H1 (cell line): ENCODE results near the gene DVL3. TPM values are rescaled to one million over a fixed set of nuclear protein-coding genes. Genes with fewer than 3 reads are reported as not detected.

Source experiments
- CTCF ChIA-PET: fragments of 300-600 bp; sonication (Branson Sonifier 250); formaldehyde crosslinking; loops from one replicate; lab custom pipeline; 2021; ENCODE audit not compliant: partially characterized antibody; lab: Charles Lee
- POLR2A ChIA-PET: fragments of 300-600 bp; sonication (Branson Sonifier 250); formaldehyde crosslinking; loops from one replicate; lab custom pipeline; 2021; ENCODE audit warnings: inconsistent platforms; ENCODE audit not compliant: partially characterized antibody; lab: Charles Lee
- DNase-seq, 2 experiments: peaks; one replicate each; pipeline versions ENCODE4 v3.0.0 to v3.0.0-alpha.2; 2010 to 2022; ENCODE audit warnings: low spot score in 2 of 2, low read depth in 1 of 2, mixed read lengths in 1 of 2
- FAIRE-seq: peaks from 2 replicates; lab custom pipeline; 2011; peaks lifted over from hg19 to GRCh38; lab: Jason Lieb, UNC
- H2AFZ ChIP-seq: 2 replicates; pipeline ENCODE4 v1.8.1; 2012; ENCODE audit warnings: low read length, inconsistent platforms
- H2AK5ac ChIP-seq: 2 replicates; pipeline ENCODE4 v1.6.1; 2013; ENCODE audit warnings: low read depth, low read length
- H2BK120ac ChIP-seq: replicated peaks from 2 replicates; pipeline ENCODE3; 2013; ENCODE audit warnings: low read depth, low read length, inconsistent platforms
- H2BK12ac ChIP-seq: 2 replicates; pipeline ENCODE4 v1.6.1; 2013; ENCODE audit warnings: low read depth, low read length
- H2BK15ac ChIP-seq: 2 replicates; pipeline ENCODE4 v1.6.1; 2013; ENCODE audit warnings: low read length
- H2BK20ac ChIP-seq: 2 replicates; pipeline ENCODE4 v1.6.1; 2013; ENCODE audit warnings: low read length
- H2BK5ac ChIP-seq: 2 replicates; pipeline ENCODE4 v1.6.1; 2013; ENCODE audit warnings: low read depth, low read length
- H3K14ac ChIP-seq: 2 replicates; pipeline ENCODE4 v1.6.1; 2013; ENCODE audit warnings: inconsistent platforms; ENCODE audit not compliant: insufficient read length
- H3K18ac ChIP-seq: 2 replicates; pipeline ENCODE4 v1.6.1; 2013; ENCODE audit warnings: low read length; ENCODE audit errors: extremely low read depth
- H3K23ac ChIP-seq: 2 replicates; pipeline ENCODE4 v1.6.1; 2013; ENCODE audit warnings: inconsistent platforms; ENCODE audit not compliant: insufficient read length
- H3K23me2 ChIP-seq: 2 replicates; pipeline ENCODE4 v1.6.1; 2013; ENCODE audit warnings: low read depth, low read length
- H3K27ac ChIP-seq: 2 replicates; pipeline ENCODE4 v1.6.1; 2011; ENCODE audit warnings: low read depth, low read length, inconsistent platforms
- H3K27me3 ChIP-seq, 4 experiments: replicated peaks in 1 of 4; 1 replicate in 1 of 4; 2 replicates in 3 of 4; pipeline versions ENCODE4 v1.6.1 to v1.8.1; 2011 to 2013; ENCODE audit warnings: low read length in 3 of 4, mild to moderate bottlenecking in 3 of 4, inconsistent platforms in 2 of 4, mixed read lengths in 2 of 4, moderate library complexity in 1 of 4; ENCODE audit not compliant: control insufficient read depth in 3 of 4, insufficient read depth in 3 of 4; ENCODE audit errors: extremely low read depth in 1 of 4
- H3K36me3 ChIP-seq, 4 experiments: 2 replicates each; pipeline versions ENCODE4 v1.6.1 to v1.8.1; 2011 to 2013; ENCODE audit warnings: mild to moderate bottlenecking in 4 of 4, low read length in 3 of 4, moderate library complexity in 2 of 4, control low read depth in 1 of 4, inconsistent platforms in 1 of 4; ENCODE audit not compliant: insufficient read depth in 4 of 4, control insufficient read depth in 2 of 4
- H3K4ac ChIP-seq: replicated peaks from 2 replicates; pipeline ENCODE3; 2013; ENCODE audit warnings: low read length, low read depth, mixed read lengths, inconsistent platforms; ENCODE audit not compliant: insufficient read length
- H3K4me1 ChIP-seq, 4 experiments: replicated peaks in 1 of 4; 1 replicate in 1 of 4; 2 replicates in 3 of 4; pipeline versions ENCODE4 v1.6.1 to v1.8.1; 2011 to 2013; ENCODE audit warnings: low read length in 3 of 4, inconsistent platforms in 2 of 4, mixed read lengths in 1 of 4; ENCODE audit not compliant: insufficient read depth in 4 of 4, control insufficient read depth in 3 of 4
- H3K4me2 ChIP-seq, 2 experiments: 2 replicates each; pipeline versions ENCODE4 v1.6.1 to v1.8.1; 2011 to 2013; ENCODE audit warnings: low read depth in 2 of 2, low read length in 2 of 2, control low read depth in 1 of 2, inconsistent platforms in 1 of 2, mild to moderate bottlenecking in 1 of 2; ENCODE audit not compliant: insufficient read depth in 1 of 2
- H3K4me3 ChIP-seq, 4 experiments: fragments of 200-600, 300-600 bp in 1 of 4; sonication (generic), shearing (Covaris generic), sonication (Bioruptor Twin) in 1 of 4; 2 replicates each; pipeline versions ENCODE4 v1.5.1 to v1.8.1; 2011 to 2016; ENCODE audit warnings: low read length in 4 of 4, low read depth in 3 of 4, control low read depth in 2 of 4, inconsistent platforms in 2 of 4, mild to moderate bottlenecking in 2 of 4, mixed read lengths in 1 of 4, moderate library complexity in 1 of 4; ENCODE audit not compliant: insufficient read depth in 2 of 4; ENCODE audit errors: extremely low read depth in 1 of 4
- H3K56ac ChIP-seq: replicated peaks from 2 replicates; pipeline ENCODE3; 2013; ENCODE audit warnings: low read depth, mild to moderate bottlenecking, mixed read lengths, low read length, inconsistent platforms; ENCODE audit not compliant: insufficient read length
- H3K79me1 ChIP-seq: 2 replicates; pipeline ENCODE4 v1.6.1; 2013; ENCODE audit warnings: low read depth, low read length, control low read depth
- H3K79me2 ChIP-seq, 2 experiments: 2 replicates each; pipeline versions ENCODE4 v1.6.1 to v1.8.1; 2012 to 2013; ENCODE audit warnings: low read length in 2 of 2, mild to moderate bottlenecking in 2 of 2, inconsistent platforms in 1 of 2; ENCODE audit not compliant: insufficient read depth in 2 of 2, control insufficient read depth in 1 of 2
- H3K9ac ChIP-seq, 4 experiments: replicated peaks in 1 of 4; 1 replicate in 1 of 4; 2 replicates in 3 of 4; pipeline versions ENCODE4 v1.6.1 to v1.8.1; 2011 to 2013; ENCODE audit warnings: low read depth in 3 of 4, low read length in 3 of 4, control low read depth in 2 of 4, mild to moderate bottlenecking in 2 of 4, moderate library complexity in 2 of 4, inconsistent platforms in 1 of 4; ENCODE audit errors: extremely low read depth in 1 of 4
- H3K9me3 ChIP-seq, 2 experiments: 2 replicates each; pipeline versions ENCODE4 v1.6.1 to v1.8.1; 2012 to 2013; ENCODE audit warnings: mild to moderate bottlenecking in 2 of 2, moderate library complexity in 2 of 2, control low read depth in 1 of 2, inconsistent platforms in 1 of 2, low read depth in 1 of 2, low read length in 1 of 2, mixed read lengths in 1 of 2; ENCODE audit not compliant: insufficient read depth in 2 of 2
- H4K20me1 ChIP-seq, 2 experiments: replicated peaks in 1 of 2; 2 replicates each; pipeline versions ENCODE3 to v1.8.1; 2011 to 2013; ENCODE audit warnings: inconsistent platforms in 2 of 2, low read length in 2 of 2, mild to moderate bottlenecking in 1 of 2; ENCODE audit not compliant: insufficient read depth in 2 of 2, control insufficient read depth in 1 of 2
- H4K5ac ChIP-seq: 2 replicates; pipeline ENCODE4 v1.6.1; 2013; ENCODE audit warnings: low read length, low read depth, mixed read lengths, inconsistent platforms; ENCODE audit not compliant: insufficient read length
- H4K8ac ChIP-seq: 2 replicates; pipeline ENCODE4 v1.8.0; 2013; ENCODE audit warnings: mild to moderate bottlenecking, moderate library complexity, low read length, inconsistent platforms; ENCODE audit not compliant: insufficient read depth; ENCODE audit errors: extremely low read depth
- H4K91ac ChIP-seq: replicated peaks from 2 replicates; pipeline ENCODE3; 2013; ENCODE audit warnings: low read length, mixed read lengths, inconsistent platforms; ENCODE audit not compliant: insufficient read length
- GTF2F1 ChIP-seq: IDR thresholded peaks from 2 replicates; pipeline ENCODE4 v1.6.1; 2012; ENCODE audit warnings: low read depth, low read length, improper control_type of control experiment, borderline replicate concordance
- MAFK ChIP-seq: IDR thresholded peaks from 2 replicates; pipeline ENCODE4 v1.6.1; 2012; ENCODE audit warnings: low read depth, mild to moderate bottlenecking, improper control_type of control experiment, low read length
- POU5F1 ChIP-seq: IDR thresholded peaks from 2 replicates; pipeline ENCODE4 v1.6.1; 2011; ENCODE audit warnings: low read depth, mild to moderate bottlenecking, low read length, moderate library complexity
- RBBP5 ChIP-seq: IDR thresholded peaks from 2 replicates; pipeline ENCODE4 v1.7.1; 2012; ENCODE audit warnings: low read depth, mild to moderate bottlenecking, inconsistent platforms, low read length, moderate library complexity, borderline replicate concordance
- YY1 ChIP-seq: IDR thresholded peaks from 2 replicates; pipeline ENCODE4 v1.6.1; 2011; ENCODE audit warnings: low read depth, mild to moderate bottlenecking, low read length
- WGBS, 2 experiments: shearing (Covaris generic) in 1 of 2; methylation state at CpG; one replicate each; pipeline versions ENCODE4 v1.1.6 to v1.1.7; 2013 to 2015; ENCODE audit warnings: low lambda C conversion rate in 2 of 2, mixed read lengths in 2 of 2, inconsistent platforms in 1 of 2, low coverage in 1 of 2, missing lambda C conversion rate in 1 of 2; ENCODE audit not compliant: insufficient replicate concordance in 2 of 2, insufficient coverage in 1 of 2, insufficient read length in 1 of 2; ENCODE audit errors: extremely low coverage in 1 of 2, missing lambda C conversion rate in 1 of 2; 5-methylcytosine and 5-hydroxymethylcytosine counted together
- polyA plus RNA-seq, 7 experiments: library from polyadenylated mRNA; depleted of rRNA in 3 of 7; stranded (reverse) in 5 of 7; unstranded in 2 of 7; fragments of >200 nt in 5 of 7; fragments of 200-250 nt in 2 of 7; gene quantifications; 1 replicate in 5 of 7; 2 replicates in 1 of 7; 4 replicates in 1 of 7; pipeline versions ENCODE4 v1.2.1 to v1.2.3, GENCODE V29; 2011 to 2013; ENCODE audit warnings: missing spikeins in 2 of 7, mixed read lengths in 2 of 7
- total RNA-seq: library from RNA; stranded (reverse); fragmentation: NEBNext Ultra II Directional; extraction: Animal tissue kit (Norgen Biotek cat#: 25700); gene quantifications from 2 replicates; pipeline ENCODE4 v1.2.1, GENCODE V29; 2021

The DVL3 gene
- total and polyA plus RNA-seq, 2 of the 8 experiments (the other 6 are each of a cell fraction or from before 2014, with no cell fraction given): 38.5 to 66.6 TPM

DNA sequence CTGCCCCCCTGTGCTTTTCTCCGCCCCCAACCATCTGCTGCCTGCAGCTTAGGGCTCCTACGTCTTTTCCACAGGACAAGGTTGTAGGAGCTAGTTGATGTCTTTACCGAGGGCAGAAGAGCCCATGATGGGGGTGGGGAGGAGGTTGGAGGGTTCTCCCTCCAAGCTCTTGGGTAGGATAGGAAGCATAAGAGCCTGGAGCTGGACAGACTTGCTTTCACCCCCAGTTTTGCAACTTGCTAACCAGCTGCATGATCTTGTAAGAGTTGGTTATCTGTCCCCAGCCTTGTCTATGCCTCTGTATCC, 31.7 kb downstream of the DVL3 start:
- H3K4me1 ChIP-seq: peaks cover 0 to 8% (median 5%) of the 10 kb centered on the region in 4 experiments; a peak in 6 of 7 replicates
- peak overlapping the region in 1 of 4 experiments; percentile 12; a peak in 3 of 7 replicates for H3K9ac ChIP-seq
- H2BK5ac ChIP-seq: no peak overlapping the region
- TF ChIP-seq RBBP5 (no peak), POU5F1 (no peak), YY1 (no peak), MAFK (no peak), GTF2F1 (no peak)
- 52% methylated on average over 3 of the region's 3 CpGs; no CpG with 5 or more reads in 1 of the 2 experiments for WGBS, 2 experiments
- no peak overlapping the region for H2BK12ac ChIP-seq
- H3K27me3 ChIP-seq: no peaks in the 10 kb centered on the region; a peak in 1 of 7 replicates
- H2AFZ ChIP-seq: no peak overlapping the region
- H3K36me3 ChIP-seq: peaks cover 28 to 65% (median 36%) of the 10 kb centered on the region in 4 experiments
- ChIA-PET POLR2A (interaction anchor here (0.7 to 2.4 kb wide), 12 partner anchors 10 to 288 kb away, joined by 3 to 18 read pairs (median 3); partner anchors contain the start of genes AP2M1, DVL3, EEF1AKMT4 and VWA5B2), CTCF (interaction anchor here (0.6 to 3.5 kb wide), 9 partner anchors 9 to 98 kb away, joined by 3 to 16 read pairs (median 5); no protein-coding TSS in a partner anchor)
- H4K91ac ChIP-seq: no peak overlapping the region
- no peak overlapping the region for H3K56ac ChIP-seq
- H2BK15ac ChIP-seq: no peak overlapping the region
- H2AK5ac ChIP-seq: no peak overlapping the region
- H3K4ac ChIP-seq: no peak overlapping the region
- H3K79me1 ChIP-seq: peaks cover 10% of the 10 kb centered on the region
- no peak overlapping the region for H3K14ac ChIP-seq
- peaks cover 6 to 27% of the 10 kb centered on the region in 2 experiments; a peak in 3 of 4 replicates for H3K79me2 ChIP-seq
- H3K23ac ChIP-seq: no peak overlapping the region
- DNase-seq (no peak), FAIRE-seq (no peak)
- H4K5ac ChIP-seq: no peak overlapping the region
- H3K9me3 ChIP-seq: no peaks in the 10 kb centered on the region; a peak in 1 of 4 replicates
- H3K18ac ChIP-seq: no peak overlapping the region
- no peak overlapping the region for H2BK120ac ChIP-seq
- H3K27ac ChIP-seq: 0 out of 2 replicates have a peak overlapping the region, but pooled peaks have one; percentile 65
- peaks cover 3 to 10% of the 10 kb centered on the region in 2 experiments for H4K20me1 ChIP-seq
- H3K23me2 ChIP-seq: peaks cover 15% of the 10 kb centered on the region
- H4K8ac ChIP-seq: no peak overlapping the region
- H3K4me2 ChIP-seq: peak overlapping the region; percentile 97
- H3K4me3 ChIP-seq: peak overlapping the region; percentile 86 to 96 (median 94)
- no peak overlapping the region for H2BK20ac ChIP-seq
